Lower leg skin (tissue), 3 donors: ENCODE data around the gene FAM13A.

ENCODE experiments used
- CTCF ChIP-seq, 3 donors: fragments of 450-650 bp; IDR thresholded peaks; one replicate each; pipeline ENCODE4 v1.5.1; 2016; ENCODE audit warnings: antibody characterized with exemption in 3 of 3, mild to moderate bottlenecking in 3 of 3, moderate library complexity in 2 of 3
- POLR2A ChIP-seq, 2 donors: fragments of 450-650 bp; IDR thresholded peaks; one replicate each; pipeline ENCODE4 v1.6.1; 2016 to 2017; ENCODE audit warnings: antibody characterized with exemption in 2 of 2, mild to moderate bottlenecking in 1 of 2, moderate library complexity in 1 of 2

- TF ChIP-seq CTCF (IDR thresholded peaks at IDR 0.05) (no peak), POLR2A (IDR thresholded peaks at IDR 0.05) (no peak)
Observed at GRCh38 chr4:88908003-88908402, 149.0 kb downstream of the FAM13A start.
